ENCODE measurements around the gene MET.
"Not testable (repeated sequence)": the region's sequence is repeated elsewhere in the genome, so short reads cannot be mapped to it uniquely, and the experiment has no call there.

The MET gene

GRCh38 chr7:116698930-116699721, 27.1 kb downstream of the MET start:
- DNase-seq (ENCODE audit: low read depth), result no peak

- no peak for DNase-seq (ENCODE audit: low read depth)
Measured at GRCh38 chr7:116699722-116700120, 27.7 kb downstream of the MET start.

DNA sequence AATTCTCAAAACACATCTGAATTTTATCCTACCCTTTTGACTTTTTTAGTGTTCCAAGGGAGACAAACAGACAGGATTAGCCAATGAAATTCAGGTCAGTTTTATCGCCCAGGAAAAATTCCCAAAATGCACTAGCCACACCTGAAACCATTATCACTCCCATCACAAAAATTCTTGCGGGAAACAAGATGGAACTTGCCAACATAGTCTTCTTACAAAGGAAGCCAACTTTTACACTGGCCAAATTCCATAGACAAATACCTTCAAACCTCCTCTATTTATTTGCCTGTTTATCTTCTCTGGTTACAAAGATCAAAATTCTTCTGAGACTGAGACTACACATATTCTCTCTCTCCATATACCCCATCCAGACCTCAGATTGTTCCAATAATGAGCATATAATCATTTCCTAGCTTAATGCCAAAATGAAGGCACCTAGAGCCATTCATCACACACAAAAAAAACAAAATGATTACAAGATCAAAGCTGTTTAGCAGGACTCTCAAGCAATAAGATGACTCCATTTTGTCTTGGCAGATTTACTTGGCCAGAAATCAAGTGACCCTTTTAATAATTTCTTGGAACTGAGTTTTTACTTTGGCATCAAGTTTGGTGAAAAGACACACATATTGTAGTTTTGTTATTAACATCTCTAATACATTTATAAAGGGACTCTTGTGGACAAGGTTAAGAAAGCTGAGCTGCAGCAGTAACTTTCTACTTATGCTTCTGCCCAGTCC, 30.2 kb downstream of the MET start:
- no peak for DNase-seq (ENCODE audit: low read depth)

DNA sequence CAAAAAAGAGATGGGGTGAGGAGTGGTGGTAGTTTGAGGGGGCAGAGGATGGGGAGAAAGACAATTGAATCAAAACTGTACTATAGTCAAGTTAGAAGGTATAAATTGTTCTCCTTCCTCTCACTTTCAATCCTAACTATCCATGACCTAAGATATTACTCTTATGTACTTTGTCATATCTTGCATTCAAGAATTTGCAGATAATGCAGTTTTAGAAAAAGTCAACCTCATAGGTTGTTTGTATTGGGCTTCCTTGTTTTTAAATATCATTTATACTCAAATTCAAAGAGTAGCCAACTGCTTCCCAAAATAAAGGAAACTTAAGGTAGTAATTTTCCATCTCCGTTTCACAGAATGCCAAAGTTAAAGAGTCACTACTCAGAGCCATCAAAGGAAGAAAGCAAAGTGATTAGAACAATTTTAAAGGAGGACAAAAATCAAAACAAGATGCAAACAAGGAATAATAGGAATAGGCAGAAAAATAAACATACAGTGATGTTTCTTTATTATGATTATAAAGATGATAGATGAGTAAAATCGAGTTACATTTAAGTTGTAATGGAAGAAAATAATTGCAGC, 32.7 kb downstream of the MET start:
- DNase-seq (ENCODE audit: low read depth), result no peak

- DNase-seq (ENCODE audit: low read depth), result no peak
Measured at GRCh38 chr7:116705419-116705818, 33.4 kb downstream of the MET start.

GRCh38 chr7:116706668-116707126, 34.7 kb downstream of the MET start:
- DNase-seq (ENCODE audit: low read depth), result no peak

DNA sequence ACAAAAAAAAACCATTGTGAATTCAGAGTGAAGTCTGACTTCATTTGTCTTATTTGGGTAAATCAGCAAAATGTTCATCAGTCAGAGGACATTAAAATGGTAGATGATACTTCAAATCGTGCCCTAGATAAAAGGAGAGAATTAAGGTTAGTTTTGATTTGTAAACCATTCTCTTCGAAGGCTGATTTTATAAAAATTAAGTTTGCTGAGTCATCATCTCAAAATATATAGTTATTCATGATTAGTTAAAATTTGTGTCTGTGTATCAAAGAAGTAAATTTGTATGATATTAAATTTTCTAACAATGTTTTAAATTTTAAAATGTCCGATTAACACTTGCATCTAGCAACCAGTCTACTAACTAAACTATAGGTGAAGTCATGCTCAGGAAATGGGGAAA, 35.3 kb downstream of the MET start:
- no peak for DNase-seq (ENCODE audit: low read depth)

DNA sequence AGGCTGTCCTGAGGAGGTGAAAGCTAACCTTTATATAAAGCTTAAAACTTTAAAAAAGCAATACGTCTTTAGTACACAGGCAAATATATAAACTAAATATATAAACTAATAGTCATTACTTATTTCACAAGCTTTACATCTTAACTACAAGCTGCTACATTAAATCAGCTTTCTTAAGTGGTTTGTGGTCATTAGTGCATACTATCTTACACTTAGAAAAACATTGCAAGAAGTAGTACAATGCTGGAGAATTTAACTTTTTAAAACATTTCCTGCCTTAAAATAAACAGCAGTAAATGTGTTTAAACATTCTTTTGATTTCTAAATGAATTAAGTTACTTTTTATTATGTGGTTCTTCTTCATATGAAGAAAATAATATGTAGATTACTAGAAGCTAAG, 36.3 kb downstream of the MET start:
- no peak for DNase-seq (ENCODE audit: low read depth)

GRCh38 chr7:116708861-116709260, 36.9 kb downstream of the MET start:
- DNase-seq (ENCODE audit: low read depth), result no peak

DNA sequence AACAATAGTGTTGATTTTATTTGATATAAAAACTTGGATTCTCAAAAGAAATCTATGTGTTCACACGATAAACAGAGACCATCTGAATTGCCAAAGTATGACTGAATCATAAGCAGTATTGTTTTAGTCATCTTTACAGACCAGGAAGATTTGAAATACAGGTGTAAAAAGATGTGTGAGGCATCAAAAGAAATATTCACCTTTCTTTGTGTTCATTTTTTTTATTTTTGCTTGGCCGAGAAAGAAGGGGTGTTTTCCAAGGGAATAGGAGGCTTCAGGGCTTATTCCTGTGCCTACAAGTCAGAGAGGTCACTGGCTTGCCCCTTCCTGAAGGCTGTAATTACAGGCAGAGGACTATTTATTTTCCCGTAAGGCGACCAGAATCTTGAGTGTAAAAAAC, 37.3 kb downstream of the MET start:
- DNase-seq (ENCODE audit: low read depth), result no peak

GRCh38 chr7:116710764-116711452, 38.9 kb downstream of the MET start:
- no peak for DNase-seq (ENCODE audit: low read depth)

DNA sequence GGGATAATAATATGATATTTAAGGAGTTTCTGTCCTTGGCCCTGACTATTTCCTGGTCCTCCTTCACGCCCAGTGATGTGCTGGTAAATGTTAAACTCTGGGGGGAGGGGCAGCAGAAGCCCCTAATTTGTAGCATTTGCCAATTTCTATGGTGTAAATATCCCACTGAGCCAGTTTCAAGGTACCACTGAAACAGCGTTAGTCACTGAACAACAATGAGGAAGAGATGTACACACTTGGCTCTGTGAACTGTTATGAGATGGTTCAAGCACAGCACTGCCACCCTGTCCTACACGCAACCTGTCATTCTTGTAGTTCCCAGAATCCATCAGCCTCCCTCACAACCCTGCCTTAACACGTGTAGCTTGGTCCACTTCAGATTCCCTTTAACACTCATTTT, 39.8 kb downstream of the MET start:
- no peak for DNase-seq (ENCODE audit: low read depth)

DNA sequence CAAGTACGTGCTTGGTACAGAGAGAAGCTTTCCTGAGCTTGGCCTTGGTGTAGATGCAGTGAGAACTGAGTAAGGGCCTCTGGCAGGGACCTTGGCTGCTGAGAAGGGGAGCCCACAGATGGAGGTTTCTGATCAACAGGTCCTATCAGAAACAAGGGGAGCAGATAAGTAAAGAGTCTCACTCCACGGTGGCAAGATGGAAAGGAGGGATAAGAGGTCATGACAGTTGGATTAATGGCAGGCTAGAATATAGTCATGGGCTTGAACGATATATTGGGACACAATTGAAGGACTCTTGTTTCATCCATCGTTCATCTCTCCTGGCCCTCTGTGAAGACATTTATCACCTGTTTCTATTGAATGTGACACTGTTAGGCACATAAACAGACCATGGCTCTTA, 41.5 kb downstream of the MET start:
- no peak for DNase-seq (ENCODE audit: low read depth)

- no peak for DNase-seq (ENCODE audit: low read depth)
Measured at GRCh38 chr7:116713918-116714317, 41.9 kb downstream of the MET start.

DNA sequence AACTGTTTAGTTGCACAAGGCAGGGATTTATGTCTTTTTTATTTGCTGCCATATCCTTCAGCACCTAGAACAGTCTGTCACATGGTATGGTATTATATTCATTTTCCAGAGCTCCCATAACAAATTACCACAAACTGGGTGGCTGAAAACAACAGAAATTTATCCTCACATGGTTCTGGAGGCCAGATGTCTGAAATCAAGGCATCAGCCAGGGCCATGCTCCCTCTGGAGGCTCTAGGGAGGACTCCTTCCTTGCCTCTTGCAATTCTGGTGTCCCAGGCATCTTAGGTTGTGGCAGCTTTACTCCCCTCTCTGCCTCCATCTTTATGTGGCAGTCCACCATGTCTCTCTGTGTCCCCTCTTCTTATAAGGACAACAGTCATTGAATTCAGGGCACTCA, 43.1 kb downstream of the MET start:
- DNase-seq (ENCODE audit: low read depth), result no peak

DNA sequence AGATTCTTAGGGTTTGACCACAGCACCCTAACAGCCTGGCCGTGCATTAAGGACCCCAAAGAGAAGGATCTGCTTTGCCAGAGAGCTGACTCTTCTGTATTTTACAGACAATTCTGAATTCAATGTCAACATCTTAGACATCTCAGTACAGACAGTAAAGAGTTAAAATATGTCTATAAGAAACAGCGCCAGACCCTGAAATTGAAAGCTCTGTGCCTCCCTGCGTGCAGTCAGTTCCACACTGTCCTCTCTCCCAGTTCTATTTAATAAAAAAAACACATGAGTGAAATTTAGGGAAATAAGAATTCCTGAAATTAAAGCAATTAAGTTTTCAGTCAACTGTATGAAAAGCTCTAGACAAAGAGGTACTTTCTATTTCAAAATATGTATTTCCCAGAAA, 45.1 kb downstream of the MET start:
- DNase-seq (ENCODE audit: low read depth), result no peak

DNA sequence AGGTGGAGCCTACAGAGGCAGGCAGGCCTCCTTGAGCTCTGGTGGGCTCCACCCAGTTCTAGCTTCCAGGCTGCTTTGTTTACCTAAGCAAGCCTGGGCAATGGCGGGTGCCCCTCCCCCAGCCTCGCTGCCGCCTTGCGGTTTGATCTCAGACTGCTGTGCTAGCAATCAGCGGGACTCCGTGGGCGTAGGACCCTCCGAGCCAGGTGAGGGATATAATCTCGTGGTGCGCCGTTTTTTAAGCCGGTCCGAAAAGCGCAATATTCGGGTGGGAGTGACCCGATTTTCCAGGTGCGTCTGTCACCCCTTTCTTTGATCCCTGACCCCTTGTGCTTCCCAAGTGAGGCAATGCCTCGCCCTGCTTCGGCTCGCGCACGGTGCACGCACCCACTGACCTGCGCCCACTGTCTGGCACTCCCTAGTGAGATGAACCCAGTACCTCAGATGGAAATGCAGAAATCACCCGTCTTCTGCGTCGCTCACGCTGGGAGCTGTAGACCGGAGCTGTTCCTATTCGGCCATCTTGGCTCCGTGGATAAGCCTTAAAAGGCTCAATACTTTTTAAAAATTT, 52.0 kb downstream of the MET start:
- not testable (repeated sequence) for DNase-seq (ENCODE audit: low read depth)

GRCh38 chr7:116724560-116725231, 52.7 kb downstream of the MET start:
- no peak for DNase-seq (ENCODE audit: low read depth)

DNA sequence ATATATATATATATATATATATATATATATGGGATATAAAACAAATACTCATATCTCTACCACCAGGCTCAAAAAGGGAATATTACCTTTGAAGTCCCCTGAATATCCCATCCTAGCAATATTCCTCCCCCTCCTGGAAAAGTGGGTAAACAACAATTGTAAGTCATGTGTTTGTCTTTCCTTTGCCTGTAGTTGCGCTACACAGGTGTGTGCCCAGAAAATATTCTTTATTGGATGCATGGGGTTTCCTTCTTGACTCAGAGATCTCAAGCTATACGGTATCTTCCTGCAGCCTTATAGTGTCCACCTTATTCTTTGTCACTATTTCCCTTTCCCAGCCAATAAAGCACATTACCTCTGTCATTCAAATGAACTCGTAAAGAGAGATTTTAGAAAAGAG, 54.2 kb downstream of the MET start:
- no peak for DNase-seq (ENCODE audit: low read depth)

- DNase-seq (ENCODE audit: low read depth), result no peak
Measured at GRCh38 chr7:116726713-116727431, 54.9 kb downstream of the MET start.

- DNase-seq (ENCODE audit: low read depth), result no peak
Measured at GRCh38 chr7:116727432-116728009, 55.5 kb downstream of the MET start.
